ENCODE data around the gene SAFB2.

SAFB2 gene

GRCh38 chr19:5664515-5664914 is 41.9 kb upstream of the SAFB2 start:
- no peak for DNase-seq (ENCODE audit: extremely low read depth, low read depth)
- no peak overlapping the region for H3K4me3 ChIP-seq (replicated peaks; ENCODE audit: low read depth, low read length)
- no peak for TF ChIP-seq CTCF (IDR thresholded peaks at IDR 0.05; ENCODE audit: low read depth, low read length, missing control alignments)

- TF ChIP-seq CTCF (IDR thresholded peaks at IDR 0.05; ENCODE audit: low read depth, low read length, missing control alignments) = no peak
- no peak for DNase-seq (ENCODE audit: extremely low read depth, low read depth)
- H3K4me3 ChIP-seq (replicated peaks; ENCODE audit: low read depth, low read length) = no peak overlapping the region
These were observed 41.3 kb upstream of the SAFB2 start for GRCh38 chr19:5663904-5664303.

GRCh38 chr19:5661483-5661882 is 38.9 kb upstream of the SAFB2 start:
- TF ChIP-seq CTCF (IDR thresholded peaks at IDR 0.05; ENCODE audit: low read depth, low read length, missing control alignments) = no peak
- no peak for DNase-seq (ENCODE audit: extremely low read depth, low read depth)

GRCh38 chr19:5655412-5655811 is 32.8 kb upstream of the SAFB2 start:
- DNase-seq (ENCODE audit: extremely low read depth, low read depth) = no peak
- no peak overlapping the region for H3K4me3 ChIP-seq (replicated peaks; ENCODE audit: low read depth, low read length)
- no peak for TF ChIP-seq CTCF (IDR thresholded peaks at IDR 0.05; ENCODE audit: low read depth, low read length, missing control alignments)

More at GRCh38 chr19:5661483-5661882, 38.9 kb upstream of the SAFB2 start:
- H3K4me3 ChIP-seq (replicated peaks; ENCODE audit: low read depth, low read length) = no peak overlapping the region

GRCh38 chr19:5654931-5655330 is 32.4 kb upstream of the SAFB2 start:
- TF ChIP-seq CTCF (IDR thresholded peaks at IDR 0.05; ENCODE audit: low read depth, low read length, missing control alignments) = no peak
- no peak overlapping the region for H3K4me3 ChIP-seq (replicated peaks; ENCODE audit: low read depth, low read length)
- DNase-seq (ENCODE audit: extremely low read depth, low read depth) = no peak

GRCh38 chr19:5652261-5652660 is 29.7 kb upstream of the SAFB2 start:
- DNase-seq (ENCODE audit: extremely low read depth, low read depth) = no peak
- no peak overlapping the region for H3K4me3 ChIP-seq (replicated peaks; ENCODE audit: low read depth, low read length)
- no peak for TF ChIP-seq CTCF (IDR thresholded peaks at IDR 0.05; ENCODE audit: low read depth, low read length, missing control alignments)

- H3K4me3 ChIP-seq (replicated peaks; ENCODE audit: low read depth, low read length) = no peak overlapping the region
- TF ChIP-seq CTCF (IDR thresholded peaks at IDR 0.05; ENCODE audit: low read depth, low read length, missing control alignments) = no peak
- DNase-seq (ENCODE audit: extremely low read depth, low read depth) = no peak
These were observed 28.8 kb upstream of the SAFB2 start for GRCh38 chr19:5651361-5651760.

All from HFF-Myc (cell line).